Esophagus muscularis mucosa (tissue), 4 donors: ENCODE results near the gene TMTC2. TPM values are rescaled to one million over a fixed set of nuclear protein-coding genes. Genes with fewer than 3 reads are reported as not detected.

ENCODE experiments used
- DNase-seq: peaks from one replicate; pipeline ENCODE4 v3.0.0-alpha.2; 2017; ENCODE audit errors: extremely low spot score
- H3K27ac ChIP-seq, 4 donors: fragments of 200-600 bp; sonication (generic); replicated peaks in 1 of 4; 1 replicate in 3 of 4; 2 replicates in 1 of 4; pipeline ENCODE4 v1.5.1; 2016 to 2019; ENCODE audit warnings: mild to moderate bottlenecking in 1 of 4
- H3K27me3 ChIP-seq, 4 donors: fragments of 200-600 bp; sonication (generic); one replicate each; pipeline versions ENCODE4 v1.5.1 to v1.6.0; 2016 to 2019
- H3K36me3 ChIP-seq, 4 donors: fragments of 200-600 bp; sonication (generic); one replicate each; pipeline ENCODE4 v1.5.1; 2016 to 2019
- H3K4me1 ChIP-seq, 4 donors: fragments of 200-600 bp; sonication (generic); one replicate each; pipeline ENCODE4 v1.5.1; 2016 to 2019
- H3K4me3 ChIP-seq, 4 donors: fragments of 200-600 bp; sonication (generic); 1 replicate in 2 of 4; 2 replicates in 2 of 4; pipeline ENCODE4 v1.5.1; 2016 to 2019; ENCODE audit warnings: mild to moderate bottlenecking in 4 of 4, moderate library complexity in 1 of 4
- H3K9me3 ChIP-seq, 4 donors: fragments of 200-600 bp; sonication (generic); 1 replicate in 3 of 4; 2 replicates in 1 of 4; pipeline ENCODE4 v1.5.1; 2016 to 2019
- EP300 ChIP-seq: sonication (generic); formaldehyde crosslinking; IDR thresholded peaks from one replicate; pipeline ENCODE4 v1.6.1; 2017; ENCODE audit warnings: antibody characterized with exemption
- POLR2A ChIP-seq: fragments of 450-650 bp; IDR thresholded peaks from one replicate; pipeline ENCODE4 v1.6.1; 2017; ENCODE audit warnings: antibody characterized with exemption, moderate library complexity, mild to moderate bottlenecking, low read depth
- POLR2AphosphoS5 ChIP-seq, 2 donors: sonication (generic); formaldehyde crosslinking; IDR thresholded peaks; one replicate each; pipeline ENCODE4 v1.6.1; 2017; ENCODE audit warnings: antibody characterized with exemption in 2 of 2
- WGBS: methylation state at CpG from one replicate; pipeline ENCODE4 v1.1.5; 2018; 5-methylcytosine and 5-hydroxymethylcytosine counted together
- intact Hi-C: fragments of 100-400 bp; cut with DNase I; formaldehyde crosslinking; loops from one replicate; pipeline ENCODE4 v1.15.1; 2023
- total RNA-seq, 4 donors: library from RNA; depleted of rRNA; stranded (reverse); fragments of >200 nt; gene quantifications; one replicate each; pipeline versions ENCODE4 v1.1.0 to v1.2.1, GENCODE V29; 2016
- TF ChIP-seq, protein P1 (sequence below), 3 experiments: fragments of 200-600 bp in 2 of 3; fragments of 450-650 bp in 1 of 3; sonication (generic) in 2 of 3; IDR thresholded peaks; one replicate each; pipeline ENCODE4 v1.5.1; 2017 to 2019; ENCODE audit warnings: antibody characterized with exemption in 3 of 3, mild to moderate bottlenecking in 2 of 3, moderate library complexity in 1 of 3

TMTC2 gene
- total RNA-seq, 4 donors from 2014 or later = 4.7 to 8.7 (median 7.3) TPM

DNA sequence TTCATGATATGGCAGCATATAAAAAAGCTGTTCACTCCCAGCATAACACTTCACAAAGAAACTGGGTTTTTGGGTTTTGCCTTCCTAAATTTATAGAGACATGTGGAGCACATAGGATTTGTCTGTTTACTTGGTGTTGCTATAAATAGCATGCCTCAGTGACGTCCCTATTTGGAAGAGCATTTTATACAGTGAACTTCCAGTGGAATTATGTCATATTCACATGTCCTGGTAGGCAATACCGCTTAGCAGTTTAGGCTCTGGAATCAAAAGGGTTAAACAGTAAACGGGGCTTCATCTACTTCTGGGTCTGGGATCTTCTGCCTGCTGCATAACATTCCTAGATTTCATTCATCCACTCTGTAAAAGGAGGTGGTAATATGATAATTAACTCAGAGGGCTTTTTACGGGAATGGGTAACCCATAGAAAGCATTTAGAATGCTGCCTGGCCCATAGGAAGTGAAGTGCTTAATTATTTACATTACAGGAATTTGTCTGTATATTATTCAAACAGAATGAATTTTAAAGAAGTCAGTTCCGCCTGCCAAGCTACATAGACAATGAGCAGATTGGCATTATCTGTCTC lies 396.1 kb downstream of the TMTC2 start:
- TF ChIP-seq POLR2A (no peak), EP300 (no peak), POLR2AphosphoS5 (IDR thresholded peaks at IDR 0.05) (no peak)
- TF ChIP-seq, protein P1, sequence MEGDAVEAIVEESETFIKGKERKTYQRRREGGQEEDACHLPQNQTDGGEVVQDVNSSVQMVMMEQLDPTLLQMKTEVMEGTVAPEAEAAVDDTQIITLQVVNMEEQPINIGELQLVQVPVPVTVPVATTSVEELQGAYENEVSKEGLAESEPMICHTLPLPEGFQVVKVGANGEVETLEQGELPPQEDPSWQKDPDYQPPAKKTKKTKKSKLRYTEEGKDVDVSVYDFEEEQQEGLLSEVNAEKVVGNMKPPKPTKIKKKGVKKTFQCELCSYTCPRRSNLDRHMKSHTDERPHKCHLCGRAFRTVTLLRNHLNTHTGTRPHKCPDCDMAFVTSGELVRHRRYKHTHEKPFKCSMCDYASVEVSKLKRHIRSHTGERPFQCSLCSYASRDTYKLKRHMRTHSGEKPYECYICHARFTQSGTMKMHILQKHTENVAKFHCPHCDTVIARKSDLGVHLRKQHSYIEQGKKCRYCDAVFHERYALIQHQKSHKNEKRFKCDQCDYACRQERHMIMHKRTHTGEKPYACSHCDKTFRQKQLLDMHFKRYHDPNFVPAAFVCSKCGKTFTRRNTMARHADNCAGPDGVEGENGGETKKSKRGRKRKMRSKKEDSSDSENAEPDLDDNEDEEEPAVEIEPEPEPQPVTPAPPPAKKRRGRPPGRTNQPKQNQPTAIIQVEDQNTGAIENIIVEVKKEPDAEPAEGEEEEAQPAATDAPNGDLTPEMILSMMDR (IDR thresholded peaks at IDR 0.05) = no peak
- H3K36me3 ChIP-seq = no peaks in the 10 kb centered on the region
- no peak overlapping the region for H3K27ac ChIP-seq
- intact Hi-C loops = no loop called here
- 50% methylated on average over 5 of the region's 5 CpGs for WGBS
- H3K9me3 ChIP-seq = peaks cover 0 to 5% (median 0%) of the 10 kb centered on the region in 4 donors
- H3K4me3 ChIP-seq = no peak overlapping the region
- no peak for DNase-seq
- H3K4me1 ChIP-seq = peaks cover 0 to 13% (median 7%) of the 10 kb centered on the region in 4 donors
- H3K27me3 ChIP-seq = no peaks in the 10 kb centered on the region

DNA sequence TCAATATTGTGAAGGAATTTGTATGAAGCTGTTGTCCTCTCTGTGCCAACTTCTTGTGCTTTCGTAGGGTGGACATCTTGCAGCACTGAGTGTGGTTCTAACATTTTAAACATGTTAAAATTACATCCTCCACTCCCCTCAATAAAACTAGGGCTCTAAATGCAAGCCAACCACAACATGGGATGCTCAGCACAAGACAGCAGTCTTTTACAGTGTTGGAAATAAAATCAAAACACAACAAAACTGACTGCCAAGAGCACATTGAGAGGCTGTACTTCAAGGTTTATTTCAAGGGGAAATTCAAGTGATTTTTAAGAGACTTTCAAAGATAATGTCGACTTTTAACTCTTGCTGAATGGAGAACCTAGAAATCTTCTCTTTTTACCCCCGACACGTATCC lies 396.9 kb downstream of the TMTC2 start:
- no peak overlapping the region for H3K4me3 ChIP-seq
- intact Hi-C loops = no loop called here

DNA sequence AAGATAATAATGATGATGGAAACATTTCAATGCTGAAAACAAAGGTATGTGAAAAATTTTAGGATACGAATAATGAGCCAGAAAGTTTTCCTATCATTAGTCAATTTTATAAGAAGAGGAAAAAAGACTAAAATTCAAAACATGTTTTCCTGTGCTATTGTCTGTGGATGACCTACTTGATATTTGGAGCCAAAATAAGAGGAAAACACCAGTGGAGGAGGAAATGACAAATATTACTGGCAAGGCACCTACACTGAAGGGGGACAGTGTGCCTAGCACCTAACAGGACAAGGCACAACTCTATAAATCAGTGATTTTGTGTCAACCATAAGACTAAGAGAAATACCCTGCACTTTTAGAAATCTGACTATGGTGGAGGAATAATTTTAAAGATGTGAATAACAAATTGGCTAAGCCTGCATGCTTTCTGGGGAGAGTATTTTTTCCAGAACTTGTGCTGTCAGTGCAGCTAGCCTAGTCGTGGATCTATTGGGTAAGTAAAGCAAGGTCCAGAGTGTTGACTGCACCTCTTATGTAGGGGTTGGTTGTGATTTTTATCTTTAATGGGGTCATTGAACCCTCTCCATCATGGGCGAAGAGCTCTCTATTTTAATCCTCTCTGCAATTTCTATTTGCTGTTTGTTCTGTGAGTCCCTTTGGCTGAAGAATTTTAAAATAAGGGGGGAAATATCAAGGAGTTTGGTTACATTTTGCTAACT lies 398.0 kb downstream of the TMTC2 start:
- no peak overlapping the region for H3K4me3 ChIP-seq
- no peaks in the 10 kb centered on the region for H3K27me3 ChIP-seq
- H3K36me3 ChIP-seq = no peaks in the 10 kb centered on the region
- WGBS = 84% methylated on average over 3 of the region's 3 CpGs
- TF ChIP-seq, protein P1 (IDR thresholded peaks at IDR 0.05) = no peak
- TF ChIP-seq POLR2AphosphoS5 (IDR thresholded peaks at IDR 0.05) (no peak), POLR2A (no peak), EP300 (no peak)
- H3K9me3 ChIP-seq = peaks cover 0 to 6% (median 0%) of the 10 kb centered on the region in 4 donors
- no peak for DNase-seq
- no peak overlapping the region for H3K27ac ChIP-seq
- peaks cover 0 to 13% (median 7%) of the 10 kb centered on the region in 4 donors for H3K4me1 ChIP-seq
- intact Hi-C loops = no loop called here

More for the DNA sequence above, 396.9 kb downstream of the TMTC2 start:
- Histone ChIP-seq H3K4me1 (peaks cover 0 to 13% (median 7%) of the 10 kb centered on the region in 4 donors), H3K27ac (no peak overlapping the region), H3K36me3 (no peaks in the 10 kb centered on the region), H3K9me3 (peaks cover 0 to 6% (median 0%) of the 10 kb centered on the region in 4 donors), H3K27me3 (no peaks in the 10 kb centered on the region)
- TF ChIP-seq EP300 (no peak), POLR2A (no peak), POLR2AphosphoS5 (IDR thresholded peaks at IDR 0.05) (no peak)
- TF ChIP-seq, protein P1 (IDR thresholded peaks at IDR 0.05) = no peak
- 72% methylated on average over 4 of the region's 4 CpGs for WGBS
- DNase-seq = no peak

DNA sequence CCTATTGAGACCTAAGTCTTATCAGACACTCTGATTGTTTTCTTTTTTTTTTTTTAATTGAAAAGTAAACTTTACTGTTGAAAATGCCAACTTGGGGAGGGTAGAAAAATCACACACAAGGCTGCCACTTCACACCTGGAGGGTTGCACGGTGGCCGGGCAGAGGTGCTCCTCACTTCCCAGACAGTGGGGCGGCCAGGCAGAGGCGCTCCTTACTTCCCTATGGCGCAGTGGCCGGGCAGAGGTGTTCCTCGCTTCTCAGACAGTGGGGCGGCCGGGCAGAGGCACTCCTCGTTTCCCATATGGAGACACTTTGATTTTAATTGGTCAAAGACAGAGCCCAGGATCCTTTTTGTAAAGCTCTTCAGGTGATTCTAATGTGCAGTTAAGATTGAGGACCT lies 399.3 kb downstream of the TMTC2 start:
- Histone ChIP-seq H3K9me3 (peaks cover 0 to 6% (median 0%) of the 10 kb centered on the region in 4 donors), H3K4me3 (no peak overlapping the region), H3K4me1 (peaks cover 0 to 13% (median 7%) of the 10 kb centered on the region in 4 donors), H3K27me3 (no peaks in the 10 kb centered on the region), H3K36me3 (no peaks in the 10 kb centered on the region), H3K27ac (no peak overlapping the region)
- TF ChIP-seq EP300 (no peak), POLR2A (no peak), POLR2AphosphoS5 (IDR thresholded peaks at IDR 0.05) (no peak)
- TF ChIP-seq, protein P1 (IDR thresholded peaks at IDR 0.05) = no peak
- 95% methylated on average over 10 of the region's 10 CpGs for WGBS
- intact Hi-C loops = no loop called here
- no peak for DNase-seq
